ENCODE results near the gene KATNAL2. TPM values are rescaled to one million over a fixed set of nuclear protein-coding genes. Genes with fewer than 3 reads are reported as not detected.

Gene KATNAL2
- total RNA-seq, 2 donors from 2014 or later, result 4.2 to 6.4 TPM

- peaks cover 11% of the 10 kb centered on the region for H3K4me1 Mint-ChIP-seq
- Histone ChIP-seq H3K4me3 (ENCODE audit: low read length) (no peak overlapping the region), H3K9me3 (ENCODE audit: control insufficient read depth, low read length) (no peaks in the 10 kb centered on the region), H3K9ac (ENCODE audit: extremely low read depth, low read length, poor library complexity, severe bottlenecking) (no peak overlapping the region), H3K27ac (ENCODE audit: low read depth, low read length) (no peak overlapping the region), H3K36me3 (ENCODE audit: control insufficient read depth, insufficient read depth, low read length) (peaks cover 41% of the 10 kb centered on the region), H3K4me1 (ENCODE audit: control insufficient read depth, insufficient read depth, low read length) (peaks cover 1% of the 10 kb centered on the region), H3K27me3 (ENCODE audit: control insufficient read depth, insufficient read depth, low read length, poor library complexity, severe bottlenecking) (no peaks in the 10 kb centered on the region)
- TF ChIP-seq CTCF (conservative IDR thresholded peaks at IDR 0.05), result no peak
- H3K36me3 Mint-ChIP-seq (ENCODE audit: low read depth), result peaks cover 33% of the 10 kb centered on the region
- no peak overlapping the region for H3K27ac Mint-ChIP-seq
- DNase-seq, result no peak
- no peaks in the 10 kb centered on the region for H3K9me3 Mint-ChIP-seq
- H3K4me3 Mint-ChIP-seq, result no peak overlapping the region
- H3K27me3 Mint-ChIP-seq (ENCODE audit: insufficient read depth), result no peaks in the 10 kb centered on the region
- 71 to 97% methylated on average over 1 to 3 of the region's 3 CpGs for whole genome bisulfite sequencing, 2 experiments (ENCODE audit: insufficient coverage in 1 of 2, insufficient read length in 1 of 2)
Measured at GRCh38 chr18:47121146-47121545, 203.7 kb downstream of the KATNAL2 start.

GRCh38 chr18:47141289-47141688 is 223.9 kb downstream of the KATNAL2 start:
- Mint-ChIP-seq H3K4me1 (no peaks in the 10 kb centered on the region), H3K9me3 (no peaks in the 10 kb centered on the region), H3K27me3 (ENCODE audit: insufficient read depth) (no peaks in the 10 kb centered on the region), H3K4me3 (no peak overlapping the region), H3K27ac (no peak overlapping the region), H3K36me3 (ENCODE audit: low read depth) (peaks cover 23% of the 10 kb centered on the region)
- Histone ChIP-seq H3K4me1 (ENCODE audit: control insufficient read depth, insufficient read depth, low read length) (no peaks in the 10 kb centered on the region), H3K27me3 (ENCODE audit: control insufficient read depth, insufficient read depth, low read length, poor library complexity, severe bottlenecking) (no peaks in the 10 kb centered on the region), H3K9ac (ENCODE audit: extremely low read depth, low read length, poor library complexity, severe bottlenecking) (no peak overlapping the region), H3K27ac (ENCODE audit: low read depth, low read length) (no peak overlapping the region), H3K9me3 (ENCODE audit: control insufficient read depth, low read length) (no peaks in the 10 kb centered on the region), H3K36me3 (ENCODE audit: control insufficient read depth, insufficient read depth, low read length) (peaks cover 7% of the 10 kb centered on the region), H3K4me3 (ENCODE audit: low read length) (no peak overlapping the region)
- no peak for TF ChIP-seq CTCF (conservative IDR thresholded peaks at IDR 0.05)
- no peak for DNase-seq

GRCh38 chr18:47143153-47143552 is 225.8 kb downstream of the KATNAL2 start:
- H3K9me3 ChIP-seq (ENCODE audit: control insufficient read depth, low read length), result no peaks in the 10 kb centered on the region
- Mint-ChIP-seq H3K4me1 (no peaks in the 10 kb centered on the region), H3K27me3 (ENCODE audit: insufficient read depth) (no peaks in the 10 kb centered on the region), H3K9me3 (no peaks in the 10 kb centered on the region), H3K36me3 (ENCODE audit: low read depth) (peaks cover 19% of the 10 kb centered on the region), H3K4me3 (no peak overlapping the region), H3K27ac (no peak overlapping the region)
- H3K4me1 ChIP-seq (ENCODE audit: control insufficient read depth, insufficient read depth, low read length), result no peaks in the 10 kb centered on the region
- no peak for DNase-seq
- peaks cover 4% of the 10 kb centered on the region for H3K36me3 ChIP-seq (ENCODE audit: control insufficient read depth, insufficient read depth, low read length)
- 83 to 99% methylated on average over 2 to 5 of the region's 5 CpGs for WGBS, 2 experiments (ENCODE audit: insufficient coverage in 1 of 2, insufficient read length in 1 of 2)
- H3K9ac ChIP-seq (ENCODE audit: extremely low read depth, low read length, poor library complexity, severe bottlenecking), result no peak overlapping the region
- H3K27ac ChIP-seq (ENCODE audit: low read depth, low read length), result no peak overlapping the region
- H3K4me3 ChIP-seq (ENCODE audit: low read length), result no peak overlapping the region
- TF ChIP-seq CTCF (conservative IDR thresholded peaks at IDR 0.05), result no peak
- no peaks in the 10 kb centered on the region for H3K27me3 ChIP-seq (ENCODE audit: control insufficient read depth, insufficient read depth, low read length, poor library complexity, severe bottlenecking)

Measured in endodermal cell (in vitro differentiated cells).